ENCODE data around the gene GIMAP6. TPM values are rescaled to one million over a fixed set of nuclear protein-coding genes. Genes with fewer than 3 reads are reported as not detected.

Gene GIMAP6
- total and polyA plus RNA-seq, 2 of the 8 experiments (the other 6 are each of a cell fraction or from before 2014, with no cell fraction given): not detected

DNA sequence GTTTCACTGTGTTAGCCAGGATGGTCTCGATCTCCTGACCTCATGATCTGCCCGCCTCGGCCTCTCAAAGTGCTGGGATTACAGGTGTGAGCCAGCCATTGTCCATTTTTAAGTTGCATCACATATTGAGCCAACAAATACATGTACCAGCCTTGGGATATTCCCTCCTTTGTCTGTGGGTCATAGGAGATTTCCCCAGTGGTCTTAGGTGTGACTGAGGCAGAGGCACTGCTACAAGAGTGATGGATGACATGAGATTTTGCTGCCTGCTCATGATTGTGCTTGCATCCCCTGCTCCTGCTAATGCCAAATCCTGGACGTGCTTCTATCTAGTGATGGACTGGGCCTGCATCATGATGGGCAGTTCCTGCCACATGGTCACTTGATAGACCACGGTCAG is 10.7 kb upstream of the GIMAP6 start (continued):
- TF ChIP-seq GTF2F1 (IDR thresholded peaks at IDR 0.05; ENCODE audit: borderline replicate concordance, low read depth, low read length) (no peak), NRF1 (IDR thresholded peaks at IDR 0.05; ENCODE audit: low read depth, low read length) (no peak), CEBPB (IDR thresholded peaks at IDR 0.05; ENCODE audit: low read depth, low read length) (no peak), SUZ12 (IDR thresholded peaks at IDR 0.05; ENCODE audit: low read length) (no peak), RNF2 (IDR thresholded peaks at IDR 0.05; ENCODE audit: borderline replicate concordance, low read depth, low read length, missing control alignments, poor library complexity, severe bottlenecking) (no peak), RBBP5 (IDR thresholded peaks at IDR 0.05; ENCODE audit: borderline replicate concordance, low read depth, low read length) (no peak)
- TF ChIP-seq, protein P1, sequence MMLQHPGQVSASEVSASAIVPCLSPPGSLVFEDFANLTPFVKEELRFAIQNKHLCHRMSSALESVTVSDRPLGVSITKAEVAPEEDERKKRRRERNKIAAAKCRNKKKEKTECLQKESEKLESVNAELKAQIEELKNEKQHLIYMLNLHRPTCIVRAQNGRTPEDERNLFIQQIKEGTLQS (IDR thresholded peaks at IDR 0.05; ENCODE audit: insufficient read depth, low read depth, low read length): no peak

Data from H1 (cell line).